Measurements from ENCODE around the gene PCDHGA1.

GRCh38 chr5:141330299-141331080 is at the start of gene PCDHGA1:
- TF ChIP-seq CTCF (IDR thresholded peaks at IDR 0.05; ENCODE audit: poor library complexity) (no peak), EZH2 (IDR thresholded peaks at IDR 0.05; ENCODE audit: borderline replicate concordance) (no peak), EZH2phosphoT487 (IDR thresholded peaks at IDR 0.05; ENCODE audit: low read depth, severe bottlenecking, unreplicated experiment) (no peak)

Measured in hepatocyte (in vitro differentiated cells).